ENCODE data around the gene FITM1.

The FITM1 gene

GRCh38 chr14:24127673-24128072 is 2.8 kb upstream of the FITM1 start:
- Histone ChIP-seq H4K8ac (ENCODE audit: low read length) (no peak overlapping the region), H3K79me1 (replicated peaks; ENCODE audit: low read length, poor library complexity, severe bottlenecking) (no peaks in the 10 kb centered on the region), H2BK5ac (ENCODE audit: low read depth, low read length, poor library complexity, severe bottlenecking) (no peak overlapping the region), H3K4ac (ENCODE audit: low read depth in 1 of 2, low read length in 2 of 2) (no peak overlapping the region), H3K9ac (ENCODE audit: low read length) (no peak overlapping the region), H3K9me3 (ENCODE audit: control insufficient read depth, low read length) (no peaks in the 10 kb centered on the region), H3K36me3 (ENCODE audit: control insufficient read depth in 1 of 2, insufficient read depth in 2 of 2, low read depth in 1 of 2, low read length in 2 of 2) (peaks cover 17 to 30% of the 10 kb centered on the region in 2 experiments), H2AK5ac (ENCODE audit: low read length, severe bottlenecking) (no peak overlapping the region), H3K23ac (ENCODE audit: low read length in 2 of 2) (no peak overlapping the region), H3K27ac (ENCODE audit: low read length, poor library complexity, severe bottlenecking) (no peak overlapping the region), H3K4me3 (ENCODE audit: insufficient read depth in 1 of 2, low read depth in 1 of 2, low read length in 2 of 2) (no peak overlapping the region), H2BK120ac (ENCODE audit: low read depth, low read length) (no peak overlapping the region), H3K4me2 (ENCODE audit: low read length, poor library complexity, severe bottlenecking) (no peak overlapping the region), H4K91ac (ENCODE audit: low read length) (no peak overlapping the region), H3K27me3 (ENCODE audit: control insufficient read depth in 1 of 2, insufficient read depth in 1 of 2, low read length in 2 of 2) (no peaks in the 10 kb centered on the region), H2BK15ac (ENCODE audit: low read depth, poor library complexity, severe bottlenecking) (no peak overlapping the region), H2BK12ac (ENCODE audit: low read length in 2 of 2) (no peak overlapping the region), H3K4me1 (ENCODE audit: control insufficient read depth, insufficient read depth, low read depth, low read length) (no peaks in the 10 kb centered on the region), H3K14ac (ENCODE audit: low read length in 2 of 2) (no peak overlapping the region), H2AFZ (ENCODE audit: low read depth, low read length) (no peak overlapping the region), H3K18ac (ENCODE audit: low read depth in 1 of 2, low read length in 2 of 2) (no peak overlapping the region)
- DNase-seq = no peak
- 100% methylated on average over 1 of the region's 2 CpGs for WGBS

GRCh38 chr14:24129410-24129998 is 955 bp upstream of the FITM1 start:
- Histone ChIP-seq H3K4me3 (ENCODE audit: insufficient read depth in 1 of 2, low read depth in 1 of 2, low read length in 2 of 2) (no peak overlapping the region), H2AFZ (ENCODE audit: low read depth, low read length) (no peak overlapping the region), H3K9ac (ENCODE audit: low read length) (no peak overlapping the region), H3K4ac (ENCODE audit: low read depth in 1 of 2, low read length in 2 of 2) (no peak overlapping the region), H3K14ac (ENCODE audit: low read length in 2 of 2) (no peak overlapping the region), H4K91ac (ENCODE audit: low read length) (no peak overlapping the region), H2BK120ac (ENCODE audit: low read depth, low read length) (no peak overlapping the region), H4K8ac (ENCODE audit: low read length) (no peak overlapping the region), H3K4me2 (ENCODE audit: low read length, poor library complexity, severe bottlenecking) (no peak overlapping the region), H3K9me3 (ENCODE audit: control insufficient read depth, low read length) (no peaks in the 10 kb centered on the region), H2BK5ac (ENCODE audit: low read depth, low read length, poor library complexity, severe bottlenecking) (no peak overlapping the region), H3K27ac (ENCODE audit: low read length, poor library complexity, severe bottlenecking) (no peak overlapping the region), H2BK15ac (ENCODE audit: low read depth, poor library complexity, severe bottlenecking) (no peak overlapping the region), H3K18ac (ENCODE audit: low read depth in 1 of 2, low read length in 2 of 2) (no peak overlapping the region), H2BK12ac (ENCODE audit: low read length in 2 of 2) (no peak overlapping the region), H3K27me3 (ENCODE audit: control insufficient read depth in 1 of 2, insufficient read depth in 1 of 2, low read length in 2 of 2) (no peaks in the 10 kb centered on the region), H3K36me3 (ENCODE audit: control insufficient read depth in 1 of 2, insufficient read depth in 2 of 2, low read depth in 1 of 2, low read length in 2 of 2) (peaks cover 0 to 15% of the 10 kb centered on the region in 2 experiments), H3K79me1 (replicated peaks; ENCODE audit: low read length, poor library complexity, severe bottlenecking) (no peaks in the 10 kb centered on the region), H3K23ac (ENCODE audit: low read length in 2 of 2) (no peak overlapping the region), H2AK5ac (ENCODE audit: low read length, severe bottlenecking) (no peak overlapping the region), H3K4me1 (ENCODE audit: control insufficient read depth, insufficient read depth, low read depth, low read length) (no peaks in the 10 kb centered on the region)
- 87% methylated on average over 6 of the region's 8 CpGs for WGBS
- DNase-seq = no peak

GRCh38 chr14:24130717-24131548 is 474 bp downstream of the FITM1 start:
- WGBS = 75% methylated on average over 6 of the region's 7 CpGs
- Histone ChIP-seq H3K14ac (ENCODE audit: low read length in 2 of 2) (no peak overlapping the region), H3K4ac (ENCODE audit: low read depth in 1 of 2, low read length in 2 of 2) (no peak overlapping the region), H2AFZ (ENCODE audit: low read depth, low read length) (no peak overlapping the region), H3K18ac (ENCODE audit: low read depth in 1 of 2, low read length in 2 of 2) (no peak overlapping the region), H4K8ac (ENCODE audit: low read length) (no peak overlapping the region), H3K4me1 (ENCODE audit: control insufficient read depth, insufficient read depth, low read depth, low read length) (peaks cover 4% of the 10 kb centered on the region), H3K9ac (ENCODE audit: low read length) (no peak overlapping the region), H3K36me3 (ENCODE audit: control insufficient read depth in 1 of 2, insufficient read depth in 2 of 2, low read depth in 1 of 2, low read length in 2 of 2) (peaks cover 0 to 12% of the 10 kb centered on the region in 2 experiments), H3K23ac (ENCODE audit: low read length in 2 of 2) (no peak overlapping the region), H4K91ac (ENCODE audit: low read length) (no peak overlapping the region), H2BK120ac (ENCODE audit: low read depth, low read length) (no peak overlapping the region), H2BK5ac (ENCODE audit: low read depth, low read length, poor library complexity, severe bottlenecking) (no peak overlapping the region), H3K9me3 (ENCODE audit: control insufficient read depth, low read length) (no peaks in the 10 kb centered on the region), H2BK12ac (ENCODE audit: low read length in 2 of 2) (no peak overlapping the region), H3K79me1 (replicated peaks; ENCODE audit: low read length, poor library complexity, severe bottlenecking) (no peaks in the 10 kb centered on the region), H3K27ac (ENCODE audit: low read length, poor library complexity, severe bottlenecking) (no peak overlapping the region), H2AK5ac (ENCODE audit: low read length, severe bottlenecking) (no peak overlapping the region), H3K4me2 (ENCODE audit: low read length, poor library complexity, severe bottlenecking) (no peak overlapping the region), H2BK15ac (ENCODE audit: low read depth, poor library complexity, severe bottlenecking) (no peak overlapping the region), H3K4me3 (ENCODE audit: insufficient read depth in 1 of 2, low read depth in 1 of 2, low read length in 2 of 2) (no peak overlapping the region), H3K27me3 (ENCODE audit: control insufficient read depth in 1 of 2, insufficient read depth in 1 of 2, low read length in 2 of 2) (no peaks in the 10 kb centered on the region)
- DNase-seq = no peak

GRCh38 chr14:24131549-24131966 is 1.1 kb downstream of the FITM1 start:
- Histone ChIP-seq H3K4me3 (ENCODE audit: insufficient read depth in 1 of 2, low read depth in 1 of 2, low read length in 2 of 2) (no peak overlapping the region), H2AK5ac (ENCODE audit: low read length, severe bottlenecking) (no peak overlapping the region), H2BK120ac (ENCODE audit: low read depth, low read length) (no peak overlapping the region), H3K79me1 (replicated peaks; ENCODE audit: low read length, poor library complexity, severe bottlenecking) (peaks cover 3% of the 10 kb centered on the region), H2BK15ac (ENCODE audit: low read depth, poor library complexity, severe bottlenecking) (no peak overlapping the region), H3K4me1 (ENCODE audit: control insufficient read depth, insufficient read depth, low read depth, low read length) (peaks cover 6% of the 10 kb centered on the region), H2BK5ac (ENCODE audit: low read depth, low read length, poor library complexity, severe bottlenecking) (no peak overlapping the region), H3K4ac (ENCODE audit: low read depth in 1 of 2, low read length in 2 of 2) (no peak overlapping the region), H2BK12ac (ENCODE audit: low read length in 2 of 2) (no peak overlapping the region), H3K14ac (ENCODE audit: low read length in 2 of 2) (no peak overlapping the region), H3K9ac (ENCODE audit: low read length) (no peak overlapping the region), H4K8ac (ENCODE audit: low read length) (no peak overlapping the region), H3K23ac (ENCODE audit: low read length in 2 of 2) (no peak overlapping the region), H3K36me3 (ENCODE audit: control insufficient read depth in 1 of 2, insufficient read depth in 2 of 2, low read depth in 1 of 2, low read length in 2 of 2) (peaks cover 0 to 12% of the 10 kb centered on the region in 2 experiments), H3K18ac (ENCODE audit: low read depth in 1 of 2, low read length in 2 of 2) (no peak overlapping the region), H3K27ac (ENCODE audit: low read length, poor library complexity, severe bottlenecking) (no peak overlapping the region), H3K4me2 (ENCODE audit: low read length, poor library complexity, severe bottlenecking) (no peak overlapping the region), H3K9me3 (ENCODE audit: control insufficient read depth, low read length) (no peaks in the 10 kb centered on the region), H4K91ac (ENCODE audit: low read length) (no peak overlapping the region), H2AFZ (ENCODE audit: low read depth, low read length) (no peak overlapping the region), H3K27me3 (ENCODE audit: control insufficient read depth in 1 of 2, insufficient read depth in 1 of 2, low read length in 2 of 2) (no peaks in the 10 kb centered on the region)
- DNase-seq = no peak
- WGBS = 91% methylated on average over 15 of the region's 15 CpGs
